ENCODE results near the gene UGT1A8.

Gene UGT1A8

DNA sequence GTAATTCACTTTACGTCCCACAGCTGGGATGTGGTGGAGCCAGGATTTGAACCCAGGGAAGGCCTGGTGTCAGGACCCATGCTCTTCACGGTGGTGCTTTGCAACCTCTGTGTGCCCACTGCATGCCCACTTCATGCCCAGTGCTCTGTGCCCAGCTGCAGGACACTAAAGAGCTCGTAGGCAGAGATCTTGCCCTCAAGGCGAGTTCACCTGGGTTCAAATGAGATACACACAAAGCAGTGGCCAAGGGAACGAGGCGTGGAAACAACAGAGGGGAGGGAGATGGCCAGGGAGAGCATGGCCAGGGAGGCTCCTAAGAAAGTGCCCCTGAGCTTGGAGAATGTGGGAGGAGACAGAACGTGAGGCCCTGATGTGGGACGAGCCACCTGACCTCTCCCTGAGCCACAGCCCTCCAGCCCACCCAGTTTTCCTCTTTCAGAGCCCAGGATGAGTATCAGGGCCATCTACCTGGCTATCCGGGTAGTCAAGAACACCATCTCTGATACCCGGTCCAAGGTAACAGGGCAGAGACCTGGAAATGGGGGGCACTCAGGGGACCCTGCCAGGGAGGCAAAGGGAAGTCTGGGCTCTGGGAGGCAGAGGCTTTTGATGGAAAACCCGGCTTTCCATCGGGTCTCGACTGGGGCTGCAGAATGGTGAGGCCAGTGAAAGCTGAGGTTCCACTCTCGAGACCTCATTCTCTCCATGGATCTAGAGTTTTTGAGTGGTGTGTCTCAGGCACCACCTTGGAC, 181.1 kb downstream of the UGT1A8 start:
- no peak for FAIRE-seq
- DNase-seq (ENCODE audit: low spot score) = no peak

DNA sequence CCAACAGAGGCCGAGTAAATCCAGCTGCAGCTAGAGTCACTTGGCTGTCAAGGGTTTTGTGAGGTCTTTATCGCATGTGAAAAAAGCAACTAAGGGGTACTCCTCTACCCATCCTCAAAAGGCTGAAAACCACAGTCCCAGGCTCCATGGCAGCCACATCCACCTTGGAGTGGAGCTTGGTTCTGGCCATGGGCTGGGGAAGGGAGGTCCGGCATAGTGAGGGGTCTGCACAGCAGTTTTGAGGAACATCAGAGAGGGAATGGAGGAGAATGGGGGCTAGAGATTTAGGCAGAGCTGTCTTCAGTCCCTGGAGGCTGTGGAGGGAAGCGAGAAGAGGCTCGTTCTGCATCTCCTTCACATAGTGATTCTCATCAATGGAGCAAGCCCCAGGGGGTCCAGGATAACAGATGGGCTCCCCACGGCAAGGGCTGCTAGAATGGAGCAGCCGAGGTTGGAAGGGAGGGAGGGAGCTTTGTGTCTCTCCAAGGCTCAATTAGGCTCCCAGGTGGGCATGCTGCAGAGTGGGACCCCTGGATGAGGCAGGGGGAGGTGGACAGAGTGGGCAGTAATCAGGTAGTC, 181.7 kb downstream of the UGT1A8 start:
- no peak for DNase-seq (ENCODE audit: low spot score)
- FAIRE-seq = no peak

- DNase-seq (ENCODE audit: low spot score) = no peak
- no peak for FAIRE-seq
Observed at GRCh38 chr2:233799716-233800115, 182.3 kb downstream of the UGT1A8 start.

DNA sequence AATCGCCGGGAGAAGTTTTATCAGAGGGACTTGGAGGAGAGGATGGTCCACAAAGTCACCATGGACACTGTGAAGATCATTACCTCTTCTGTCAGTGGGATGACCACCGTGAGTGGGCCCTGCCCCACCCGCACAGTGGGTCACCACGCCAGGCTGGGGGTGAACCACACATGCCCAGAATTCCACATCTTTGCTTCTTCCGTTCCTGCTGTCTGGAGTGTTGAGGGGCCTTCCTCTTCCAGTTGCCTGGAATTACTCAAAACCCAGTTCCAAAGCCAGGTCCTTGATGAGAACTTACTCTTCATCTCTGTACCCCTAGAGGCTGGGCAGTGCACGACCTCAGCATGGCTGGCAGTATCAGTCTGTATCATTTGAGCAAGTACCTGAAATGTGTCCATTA, 182.8 kb downstream of the UGT1A8 start:
- no peak for DNase-seq (ENCODE audit: low spot score)
- FAIRE-seq = no peak

DNA sequence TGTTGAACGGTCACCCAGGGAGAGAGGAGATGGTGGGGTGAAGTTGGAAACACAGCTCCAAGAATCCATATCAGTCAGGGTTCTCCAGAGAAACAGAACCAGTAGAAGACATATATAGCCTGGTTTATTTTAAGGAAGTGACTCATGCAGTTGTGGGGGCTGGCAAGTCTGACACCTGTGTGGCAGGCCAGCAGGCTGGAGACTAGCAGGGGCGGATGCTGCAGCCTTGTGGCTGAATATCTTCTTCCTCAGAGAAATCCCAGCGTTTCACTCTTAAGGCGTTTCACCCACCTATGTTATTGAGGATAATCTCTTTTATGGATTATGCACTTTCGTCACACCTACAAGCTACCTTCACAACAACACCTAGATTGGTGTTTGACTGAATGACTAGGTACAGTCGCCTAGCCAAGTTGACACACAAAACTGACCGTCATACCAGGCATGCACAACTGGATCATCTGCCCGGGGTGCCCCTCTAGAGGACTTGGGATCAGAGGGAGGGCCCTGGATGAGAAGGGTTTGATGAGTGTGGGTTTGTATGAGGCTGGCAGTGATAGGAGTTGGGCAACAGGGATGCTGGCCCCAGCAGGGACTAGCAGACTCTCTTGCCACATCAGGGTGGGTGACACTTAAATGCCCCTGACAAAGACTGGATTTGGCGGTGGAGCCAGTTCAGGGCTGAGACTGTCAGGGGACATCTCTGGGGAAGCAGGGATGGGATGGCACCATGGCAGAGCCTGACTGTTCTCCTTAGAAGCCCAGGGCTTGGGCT, 184.1 kb downstream of the UGT1A8 start:
- DNase-seq (ENCODE audit: low spot score) (peak; percentile 79), FAIRE-seq (no peak)

DNA sequence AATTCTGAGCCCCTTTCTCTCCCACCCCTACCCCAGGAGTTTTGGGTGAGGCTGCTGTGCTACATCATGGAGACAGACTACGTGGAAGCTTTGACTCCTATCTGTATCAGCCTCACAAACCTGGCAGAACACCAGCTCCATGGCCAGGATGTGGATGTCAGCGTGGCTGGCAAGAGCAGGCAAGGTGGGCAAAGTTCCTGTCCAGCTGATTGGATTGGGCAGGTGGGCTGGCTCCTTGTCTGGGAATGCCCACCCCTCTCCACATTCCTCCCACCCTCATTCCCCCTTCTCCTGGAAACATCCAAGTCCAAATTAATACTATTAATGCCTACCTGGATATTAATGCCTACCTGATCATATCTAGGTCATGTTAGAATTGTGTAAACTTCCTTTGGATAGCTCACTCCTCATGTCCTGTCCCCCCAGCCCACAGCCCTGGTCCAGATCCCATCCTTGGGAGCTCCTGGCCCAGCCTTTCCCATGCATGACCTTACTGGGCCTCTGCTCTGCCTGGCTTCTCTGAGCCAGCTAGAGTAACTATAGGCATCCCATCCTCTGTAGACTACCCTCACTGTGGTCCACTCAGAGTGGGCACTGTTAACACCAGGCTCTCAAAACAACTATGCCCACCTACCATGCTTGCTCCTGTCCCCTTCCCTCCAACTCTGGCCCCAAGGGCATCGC, 184.8 kb downstream of the UGT1A8 start:
- FAIRE-seq (no peak), DNase-seq (ENCODE audit: low spot score) (no peak)

DNA sequence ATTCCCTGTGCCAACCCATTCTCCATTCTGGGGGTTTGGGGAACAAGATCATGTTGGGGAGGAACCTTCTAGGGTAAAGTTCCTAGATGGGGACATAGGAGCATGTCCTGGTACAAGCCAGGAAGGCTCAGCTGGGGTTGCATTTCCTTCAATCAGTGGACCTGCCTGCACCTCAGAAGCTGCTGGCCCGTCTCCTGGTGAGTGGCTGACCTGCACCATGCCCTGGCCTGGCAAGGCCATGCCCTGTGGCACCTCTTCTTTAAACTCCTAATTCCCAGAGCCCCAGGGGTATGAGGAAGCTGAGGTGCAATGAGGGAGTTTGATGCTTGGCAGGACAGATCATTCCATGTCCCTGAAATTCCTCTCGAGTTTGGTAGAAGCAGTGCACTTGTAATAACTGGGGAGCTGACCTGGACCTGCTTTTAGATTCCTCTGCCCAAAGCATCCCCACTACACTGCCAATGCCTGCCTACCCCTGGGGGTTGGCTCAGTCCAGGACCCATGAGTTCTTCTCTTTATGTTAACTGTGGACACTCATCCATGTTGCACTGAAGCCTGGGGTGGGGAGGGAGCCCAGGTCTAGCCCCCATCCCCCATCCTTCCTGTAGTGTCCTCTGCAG, 186.0 kb downstream of the UGT1A8 start:
- no peak for FAIRE-seq

DNA sequence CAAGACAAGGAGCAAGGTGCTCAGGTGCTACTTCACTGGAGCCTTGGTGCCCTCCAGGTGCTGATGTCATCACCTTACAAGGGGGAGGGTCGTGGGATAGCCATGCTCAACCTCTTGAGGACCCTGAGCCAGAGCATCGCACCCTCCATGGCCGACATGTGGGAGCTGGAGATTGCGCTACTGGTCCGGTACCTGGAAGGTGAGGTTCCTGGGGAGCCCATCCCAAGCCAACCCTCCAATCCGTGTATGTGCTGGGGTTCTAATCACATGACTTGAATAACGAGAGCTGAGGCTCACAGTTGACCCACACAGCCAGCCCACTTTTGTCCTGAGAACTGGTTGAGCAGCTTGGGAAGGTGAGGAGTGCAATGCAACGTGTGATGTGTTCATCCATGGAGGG, 186.6 kb downstream of the UGT1A8 start:
- no peak for DNase-seq (ENCODE audit: low spot score)
- no peak for FAIRE-seq

More for the DNA sequence above, 186.0 kb downstream of the UGT1A8 start:
- no peak for DNase-seq (ENCODE audit: low spot score)

DNA sequence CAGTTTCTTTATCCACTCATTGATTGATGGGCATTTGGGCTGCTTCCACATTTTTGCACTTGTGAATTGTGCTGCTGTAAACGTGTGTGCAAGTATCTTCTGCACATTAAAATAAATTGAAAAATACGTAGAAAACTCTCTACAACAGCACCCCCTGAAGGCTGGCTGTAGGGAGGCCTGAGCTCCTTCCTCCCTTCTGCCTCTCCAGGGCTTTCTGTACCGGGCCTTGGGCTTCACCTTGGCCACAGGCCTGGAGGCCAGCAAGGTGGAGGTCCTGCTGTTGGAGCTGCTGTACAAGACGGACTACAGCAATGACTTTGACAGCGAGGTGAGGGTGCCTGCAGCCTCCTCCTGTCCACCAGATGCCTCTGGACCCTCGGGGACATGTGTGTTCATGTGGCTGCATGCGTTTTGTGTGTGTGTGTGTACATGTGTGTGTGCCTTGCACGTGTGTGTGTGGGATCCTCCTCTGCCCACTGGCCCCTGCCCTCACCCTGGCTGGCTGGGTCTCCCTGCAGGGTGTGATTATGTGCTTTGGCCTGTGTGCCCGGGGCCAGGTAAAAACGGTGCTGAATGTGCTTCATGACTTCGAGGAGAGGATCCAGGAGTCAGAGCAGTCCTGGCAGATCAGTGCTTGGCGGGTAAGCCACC, 189.9 kb downstream of the UGT1A8 start:
- no peak for DNase-seq (ENCODE audit: low spot score)
- no peak for FAIRE-seq

DNA sequence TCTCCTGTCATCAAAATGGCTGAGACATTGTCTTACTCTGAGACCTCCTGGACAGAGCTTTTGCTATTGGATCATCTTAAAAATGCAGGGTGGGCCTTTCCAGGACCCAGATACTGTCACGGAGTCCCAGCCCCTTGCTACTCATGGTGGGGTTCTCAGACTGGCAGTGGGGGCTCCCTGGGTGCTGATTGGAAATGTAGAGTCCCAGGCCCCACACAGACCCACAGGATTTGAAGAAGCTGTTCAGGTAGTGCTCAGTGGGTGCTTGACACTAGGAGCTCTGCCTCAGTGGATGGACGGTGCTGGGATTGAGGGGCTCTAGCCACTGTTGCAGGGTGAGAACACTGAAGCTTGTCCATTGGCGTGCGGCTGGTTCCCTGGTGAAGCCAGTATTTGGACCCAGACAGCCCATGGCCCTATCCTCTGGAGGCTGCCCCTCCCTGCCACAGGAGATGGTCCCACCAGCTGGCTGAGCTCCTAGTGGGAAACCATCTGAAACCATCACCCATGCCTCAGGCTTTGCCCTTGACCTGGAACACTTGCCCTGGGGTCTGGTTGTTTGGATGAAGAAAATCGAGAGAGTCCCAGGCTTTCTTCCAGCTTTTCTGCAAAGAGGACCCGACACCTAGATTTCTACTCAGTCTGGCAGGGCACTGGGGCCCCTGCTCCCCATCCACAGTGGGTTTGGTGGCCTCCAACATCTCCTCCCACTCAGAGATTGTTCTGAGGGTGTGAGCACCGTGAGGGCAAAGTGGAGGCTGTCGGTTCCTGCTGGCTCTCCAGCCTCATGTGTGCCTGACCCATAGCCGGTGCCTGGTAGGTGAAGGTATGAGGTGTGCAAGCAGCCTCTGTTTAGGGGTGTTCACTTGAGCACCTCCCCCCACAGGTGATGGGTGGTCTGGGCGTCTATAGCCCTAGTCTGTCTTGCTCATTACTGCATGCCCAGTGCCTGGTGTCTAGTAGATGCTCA, 190.8 kb downstream of the UGT1A8 start:
- FAIRE-seq (no peak), DNase-seq (ENCODE audit: low spot score) (no peak)

GRCh38 chr2:233810385-233810784, 193.0 kb downstream of the UGT1A8 start:
- DNase-seq (ENCODE audit: low spot score) = no peak
- FAIRE-seq = no peak

DNA sequence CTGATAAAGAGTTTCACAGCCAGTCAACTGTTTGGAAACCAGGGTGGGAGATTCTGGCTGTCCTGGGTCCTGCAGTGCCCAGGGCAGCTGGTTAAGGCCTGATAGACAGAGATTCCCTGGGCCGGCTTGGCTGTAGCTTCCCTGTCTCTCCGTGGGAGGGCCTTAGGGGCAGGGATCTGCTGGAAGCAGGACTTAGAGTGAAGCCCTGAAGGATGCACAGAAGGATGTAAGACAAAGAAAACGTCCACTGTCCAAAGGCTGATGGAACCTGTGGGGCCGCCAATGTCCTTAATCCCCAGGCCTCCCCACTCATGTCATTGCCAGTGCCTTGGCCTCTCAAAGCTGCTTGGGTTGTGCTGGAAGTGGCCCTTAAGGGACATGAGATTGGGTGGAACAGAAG, 193.7 kb downstream of the UGT1A8 start:
- FAIRE-seq = no peak

GRCh38 chr2:233811732-233812131, 194.3 kb downstream of the UGT1A8 start:
- FAIRE-seq = no peak
- no peak for DNase-seq (ENCODE audit: low spot score)

More for the DNA sequence above, 193.7 kb downstream of the UGT1A8 start:
- no peak for DNase-seq (ENCODE audit: low spot score)

GRCh38 chr2:233813236-233814055, 196.0 kb downstream of the UGT1A8 start:
- FAIRE-seq (no peak), DNase-seq (ENCODE audit: low spot score) (no peak)

- FAIRE-seq = no peak
Observed at GRCh38 chr2:233814056-233814835, 196.8 kb downstream of the UGT1A8 start.

DNA sequence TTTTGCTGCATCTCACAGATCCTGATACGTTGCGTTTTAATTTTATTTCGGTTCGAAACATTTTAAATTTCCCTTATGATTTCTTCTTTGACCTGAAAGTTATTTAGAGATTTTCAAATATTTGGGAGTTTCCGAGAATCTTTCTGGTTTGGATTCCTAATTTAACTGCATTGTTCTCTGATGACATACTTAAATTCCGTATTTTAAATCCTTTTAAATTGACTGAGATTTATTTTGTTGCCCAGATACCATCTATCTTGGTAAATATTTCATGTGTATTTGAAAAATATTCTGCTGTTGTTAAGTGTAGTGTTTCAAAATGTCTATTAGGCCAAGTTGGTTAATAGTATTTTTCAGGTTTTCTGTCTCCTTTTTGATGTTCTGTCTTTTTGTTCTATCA, 198.4 kb downstream of the UGT1A8 start:
- no peak for FAIRE-seq
- DNase-seq (ENCODE audit: low spot score) = no peak

More at GRCh38 chr2:233814056-233814835, 196.8 kb downstream of the UGT1A8 start:
- no peak for DNase-seq (ENCODE audit: low spot score)

DNA sequence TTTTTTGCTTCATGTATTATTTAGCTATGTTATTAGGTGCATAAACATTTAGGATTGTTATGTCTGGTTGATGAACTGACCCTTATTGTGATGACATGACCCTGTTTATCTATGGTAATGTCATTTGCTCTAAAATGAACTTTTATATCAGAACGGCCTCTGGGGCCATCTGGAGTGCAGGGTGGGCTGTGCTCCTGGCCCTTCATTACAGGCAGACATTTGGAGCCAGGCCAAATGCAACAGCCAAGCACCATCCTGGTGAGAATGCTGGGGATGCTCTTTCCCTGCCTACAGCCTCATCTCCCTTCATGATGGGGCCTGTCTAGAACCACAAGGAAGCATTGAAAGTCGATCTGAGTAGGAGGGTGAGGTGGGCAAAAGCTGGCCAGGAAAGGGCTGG, 198.9 kb downstream of the UGT1A8 start:
- no peak for DNase-seq (ENCODE audit: low spot score)

GRCh38 chr2:233816771-233817170, 199.3 kb downstream of the UGT1A8 start:
- DNase-seq (ENCODE audit: low spot score) = no peak
- FAIRE-seq = no peak

More for the DNA sequence above, 198.9 kb downstream of the UGT1A8 start:
- FAIRE-seq = no peak
